Skeletal muscle satellite cell (primary cell): ENCODE data around the gene SMARCA4.

Source experiments
- H3K27me3 ChIP-seq: 2 replicates; pipeline ENCODE4 v1.7.0; 2013; ENCODE audit warnings: low read length; ENCODE audit not compliant: control insufficient read depth, insufficient read depth
- H3K36me3 ChIP-seq: 2 replicates; pipeline ENCODE4 v1.7.0; 2013; ENCODE audit warnings: mild to moderate bottlenecking, control low read depth, low read length; ENCODE audit not compliant: insufficient read depth
- H3K4me1 ChIP-seq: 2 replicates; pipeline ENCODE4 v1.7.0; 2013; ENCODE audit warnings: low read length; ENCODE audit not compliant: control insufficient read depth, insufficient read depth
- H3K4me2 ChIP-seq: 2 replicates; pipeline ENCODE4 v1.7.0; 2013; ENCODE audit warnings: mild to moderate bottlenecking, low read length
- H3K4me3 ChIP-seq: 2 replicates; pipeline ENCODE4 v1.7.0; 2013; ENCODE audit warnings: low read length
- H3K9ac ChIP-seq: 2 replicates; pipeline ENCODE4 v1.7.0; 2013; ENCODE audit warnings: mild to moderate bottlenecking, low read depth, low read length, moderate library complexity
- H3K9me3 ChIP-seq: replicated peaks from 2 replicates; pipeline ENCODE4 v1.7.0; 2013; ENCODE audit warnings: mild to moderate bottlenecking, control low read depth, low read length

Gene SMARCA4

GRCh38 chr19:11019824-11020223, 59.0 kb downstream of the SMARCA4 start:
- peaks cover 90% of the 10 kb centered on the region for H3K36me3 ChIP-seq
- H3K4me3 ChIP-seq = no peak overlapping the region
- no peaks in the 10 kb centered on the region for H3K27me3 ChIP-seq

GRCh38 chr19:11020423-11020822, 59.6 kb downstream of the SMARCA4 start:
- no peaks in the 10 kb centered on the region for H3K27me3 ChIP-seq
- H3K36me3 ChIP-seq = peaks cover 90% of the 10 kb centered on the region
- H3K4me1 ChIP-seq = peaks cover 16% of the 10 kb centered on the region
- H3K4me3 ChIP-seq = no peak overlapping the region
- H3K9ac ChIP-seq = no peak overlapping the region
- H3K9me3 ChIP-seq = no peaks in the 10 kb centered on the region
- H3K4me2 ChIP-seq = no peak overlapping the region

More at GRCh38 chr19:11019824-11020223, 59.0 kb downstream of the SMARCA4 start:
- no peak overlapping the region for H3K9ac ChIP-seq
- H3K4me1 ChIP-seq = peaks cover 16% of the 10 kb centered on the region
- no peaks in the 10 kb centered on the region for H3K9me3 ChIP-seq
- no peak overlapping the region for H3K4me2 ChIP-seq

GRCh38 chr19:11020982-11021759, 60.3 kb downstream of the SMARCA4 start:
- Histone ChIP-seq H3K36me3 (peaks cover 93% of the 10 kb centered on the region), H3K9me3 (no peaks in the 10 kb centered on the region), H3K4me1 (peaks cover 16% of the 10 kb centered on the region), H3K4me2 (no peak overlapping the region), H3K9ac (no peak overlapping the region), H3K4me3 (no peak overlapping the region), H3K27me3 (no peaks in the 10 kb centered on the region)

GRCh38 chr19:11021760-11022144, 60.9 kb downstream of the SMARCA4 start:
- Histone ChIP-seq H3K36me3 (peaks cover 89% of the 10 kb centered on the region), H3K4me2 (no peak overlapping the region), H3K27me3 (no peaks in the 10 kb centered on the region), H3K4me1 (peaks cover 16% of the 10 kb centered on the region), H3K9me3 (no peaks in the 10 kb centered on the region), H3K9ac (no peak overlapping the region), H3K4me3 (no peak overlapping the region)

- H3K36me3 ChIP-seq = peaks cover 89% of the 10 kb centered on the region
These were observed 62.2 kb downstream of the SMARCA4 start for GRCh38 chr19:11023016-11023415.

GRCh38 chr19:11023710-11024109, 62.9 kb downstream of the SMARCA4 start:
- no peaks in the 10 kb centered on the region for H3K9me3 ChIP-seq
- no peak overlapping the region for H3K9ac ChIP-seq
- peaks cover 9% of the 10 kb centered on the region for H3K4me1 ChIP-seq
- H3K36me3 ChIP-seq = peaks cover 93% of the 10 kb centered on the region
- H3K4me2 ChIP-seq = no peak overlapping the region
- no peak overlapping the region for H3K4me3 ChIP-seq
- H3K27me3 ChIP-seq = no peaks in the 10 kb centered on the region

More at GRCh38 chr19:11023016-11023415, 62.2 kb downstream of the SMARCA4 start:
- Histone ChIP-seq H3K4me1 (peaks cover 13% of the 10 kb centered on the region), H3K4me3 (no peak overlapping the region), H3K27me3 (no peaks in the 10 kb centered on the region), H3K4me2 (no peak overlapping the region), H3K9me3 (no peaks in the 10 kb centered on the region), H3K9ac (no peak overlapping the region)

GRCh38 chr19:11024259-11024658, 63.4 kb downstream of the SMARCA4 start:
- peaks cover 93% of the 10 kb centered on the region for H3K36me3 ChIP-seq

GRCh38 chr19:11025006-11025405, 64.2 kb downstream of the SMARCA4 start:
- Histone ChIP-seq H3K27me3 (no peaks in the 10 kb centered on the region), H3K9me3 (no peaks in the 10 kb centered on the region), H3K36me3 (peaks cover 90% of the 10 kb centered on the region), H3K4me3 (no peak overlapping the region), H3K4me2 (no peak overlapping the region), H3K4me1 (peaks cover 9% of the 10 kb centered on the region), H3K9ac (no peak overlapping the region)

More at GRCh38 chr19:11024259-11024658, 63.4 kb downstream of the SMARCA4 start:
- no peak overlapping the region for H3K9ac ChIP-seq
- H3K4me2 ChIP-seq = no peak overlapping the region
- no peak overlapping the region for H3K4me3 ChIP-seq
- H3K27me3 ChIP-seq = no peaks in the 10 kb centered on the region
- no peaks in the 10 kb centered on the region for H3K9me3 ChIP-seq
- peaks cover 9% of the 10 kb centered on the region for H3K4me1 ChIP-seq

- Histone ChIP-seq H3K4me3 (no peak overlapping the region), H3K36me3 (peaks cover 93% of the 10 kb centered on the region)
These were observed 64.6 kb downstream of the SMARCA4 start for GRCh38 chr19:11025445-11025844.

GRCh38 chr19:11025997-11026396, 65.2 kb downstream of the SMARCA4 start:
- H3K4me1 ChIP-seq = peaks cover 9% of the 10 kb centered on the region
- no peak overlapping the region for H3K4me2 ChIP-seq
- H3K9me3 ChIP-seq = no peaks in the 10 kb centered on the region
- no peak overlapping the region for H3K9ac ChIP-seq
- H3K4me3 ChIP-seq = no peak overlapping the region
- H3K36me3 ChIP-seq = peaks cover 93% of the 10 kb centered on the region
- no peaks in the 10 kb centered on the region for H3K27me3 ChIP-seq

More at GRCh38 chr19:11025445-11025844, 64.6 kb downstream of the SMARCA4 start:
- H3K4me2 ChIP-seq = no peak overlapping the region
- no peak overlapping the region for H3K9ac ChIP-seq
- no peaks in the 10 kb centered on the region for H3K27me3 ChIP-seq
- no peaks in the 10 kb centered on the region for H3K9me3 ChIP-seq
- peaks cover 9% of the 10 kb centered on the region for H3K4me1 ChIP-seq

- Histone ChIP-seq H3K4me2 (no peak overlapping the region), H3K4me3 (no peak overlapping the region), H3K9ac (no peak overlapping the region), H3K9me3 (no peaks in the 10 kb centered on the region), H3K4me1 (peaks cover 9% of the 10 kb centered on the region), H3K36me3 (peaks cover 90% of the 10 kb centered on the region), H3K27me3 (no peaks in the 10 kb centered on the region)
These were observed 66.6 kb downstream of the SMARCA4 start for GRCh38 chr19:11027381-11027780.

GRCh38 chr19:11028146-11028545, 67.3 kb downstream of the SMARCA4 start:
- Histone ChIP-seq H3K27me3 (no peaks in the 10 kb centered on the region), H3K9ac (no peak overlapping the region), H3K4me2 (no peak overlapping the region), H3K36me3 (peaks cover 89% of the 10 kb centered on the region), H3K9me3 (no peaks in the 10 kb centered on the region), H3K4me3 (no peak overlapping the region), H3K4me1 (peaks cover 9% of the 10 kb centered on the region)
